WI38 (cell line): ENCODE results near the gene SPDYC.
"Not testable (repeated sequence)": the region's sequence is repeated elsewhere in the genome, so short reads cannot be mapped to it uniquely, and the experiment has no call there.

Source experiments
- H3K4me3 ChIP-seq: 2 replicates; pipeline ENCODE4 v1.5.1; 2011; ENCODE audit warnings: low read depth, mild to moderate bottlenecking, control low read depth, low read length
- TF ChIP-seq, protein P1 (sequence below): IDR thresholded peaks from 2 replicates; pipeline ENCODE4 v1.5.1; 2012; ENCODE audit warnings: low read depth, mild to moderate bottlenecking, control low read depth, low read length

The SPDYC gene

DNA sequence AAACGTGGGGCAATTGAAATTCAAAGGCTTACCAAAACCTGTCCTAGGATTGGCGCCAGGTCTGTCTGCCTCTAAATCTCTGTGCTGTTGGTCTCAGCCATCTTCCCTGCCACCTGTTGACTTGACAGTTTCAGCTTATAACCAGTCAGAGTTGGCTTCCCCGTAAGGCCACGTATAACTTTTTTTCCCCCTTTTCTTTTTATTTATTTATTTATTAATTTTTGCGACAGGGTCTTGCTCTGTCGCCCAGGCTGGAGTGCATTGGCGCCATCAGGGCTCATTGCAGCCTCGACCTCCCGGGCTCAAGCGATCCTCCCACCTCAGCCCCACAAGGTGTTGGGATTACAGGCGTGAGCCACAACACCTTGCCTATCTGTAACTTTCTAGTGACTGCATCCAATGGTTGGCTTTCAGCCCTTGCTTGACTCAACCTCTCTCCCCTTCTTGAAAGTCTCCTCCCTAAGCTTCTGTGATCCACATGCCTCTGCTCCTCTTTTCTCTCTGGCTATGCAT lies 34.3 kb upstream of the SPDYC start:
- peak overlapping the region; percentile 97 for H3K4me3 ChIP-seq
- TF ChIP-seq, protein P1, sequence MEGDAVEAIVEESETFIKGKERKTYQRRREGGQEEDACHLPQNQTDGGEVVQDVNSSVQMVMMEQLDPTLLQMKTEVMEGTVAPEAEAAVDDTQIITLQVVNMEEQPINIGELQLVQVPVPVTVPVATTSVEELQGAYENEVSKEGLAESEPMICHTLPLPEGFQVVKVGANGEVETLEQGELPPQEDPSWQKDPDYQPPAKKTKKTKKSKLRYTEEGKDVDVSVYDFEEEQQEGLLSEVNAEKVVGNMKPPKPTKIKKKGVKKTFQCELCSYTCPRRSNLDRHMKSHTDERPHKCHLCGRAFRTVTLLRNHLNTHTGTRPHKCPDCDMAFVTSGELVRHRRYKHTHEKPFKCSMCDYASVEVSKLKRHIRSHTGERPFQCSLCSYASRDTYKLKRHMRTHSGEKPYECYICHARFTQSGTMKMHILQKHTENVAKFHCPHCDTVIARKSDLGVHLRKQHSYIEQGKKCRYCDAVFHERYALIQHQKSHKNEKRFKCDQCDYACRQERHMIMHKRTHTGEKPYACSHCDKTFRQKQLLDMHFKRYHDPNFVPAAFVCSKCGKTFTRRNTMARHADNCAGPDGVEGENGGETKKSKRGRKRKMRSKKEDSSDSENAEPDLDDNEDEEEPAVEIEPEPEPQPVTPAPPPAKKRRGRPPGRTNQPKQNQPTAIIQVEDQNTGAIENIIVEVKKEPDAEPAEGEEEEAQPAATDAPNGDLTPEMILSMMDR, result no peak

DNA sequence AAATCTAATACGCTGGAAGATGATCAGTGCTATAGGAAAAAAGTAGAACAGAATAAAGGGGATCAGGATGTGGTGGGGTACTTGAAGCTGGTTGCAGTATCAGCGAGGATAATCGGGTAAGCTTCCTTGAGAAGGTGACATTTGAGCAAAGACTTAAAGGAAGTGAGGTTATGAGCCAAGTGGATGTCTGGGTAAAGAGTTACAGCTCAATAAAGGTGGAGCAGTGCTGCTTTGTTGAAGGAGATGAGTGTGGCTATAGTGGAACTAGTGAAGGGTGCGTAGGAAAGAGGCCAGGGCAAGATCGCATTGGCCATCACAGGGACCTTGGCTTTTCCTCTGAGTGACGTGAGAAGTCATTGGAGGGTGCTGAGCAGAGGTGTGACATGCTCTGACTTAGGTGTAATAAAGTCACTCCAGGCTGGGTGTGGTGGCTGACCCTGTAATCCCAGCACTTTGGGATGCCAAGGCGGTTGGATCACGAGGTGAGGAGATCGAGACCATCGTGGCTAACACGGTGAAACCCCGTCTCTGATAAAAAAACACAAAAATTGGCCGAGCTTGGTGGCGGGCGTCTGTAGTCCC lies 33.4 kb upstream of the SPDYC start:
- TF ChIP-seq, protein P1, result no peak
- H3K4me3 ChIP-seq, result no peak overlapping the region

DNA sequence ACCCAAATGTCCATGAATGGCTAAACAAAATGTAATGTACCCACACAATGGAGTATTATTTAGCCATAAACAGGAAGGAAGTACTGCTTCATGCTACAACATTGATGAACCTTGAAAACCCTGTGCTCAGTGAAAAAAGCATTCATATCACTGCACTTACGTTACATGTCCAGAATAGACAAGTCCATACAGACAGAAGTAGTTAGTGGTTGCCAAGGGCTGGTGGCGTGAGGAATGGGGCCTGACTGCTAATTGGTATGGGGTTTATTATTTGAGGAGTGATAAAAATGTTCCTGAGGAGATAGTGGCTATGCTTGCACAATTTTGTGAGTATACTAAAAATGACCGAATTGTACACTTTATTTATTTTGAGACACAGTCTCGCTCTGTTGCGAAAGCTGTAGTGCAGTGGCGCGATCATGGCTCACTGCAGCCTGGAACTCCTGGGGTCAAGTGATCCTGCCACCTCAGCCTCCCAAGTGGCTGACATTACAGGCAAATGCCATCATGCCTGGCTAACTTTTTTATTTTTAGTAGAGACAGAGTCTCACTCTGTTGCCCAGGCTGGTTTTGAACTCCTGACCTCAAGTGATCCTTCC lies 28.0 kb upstream of the SPDYC start:
- TF ChIP-seq, protein P1, result no peak
- H3K4me3 ChIP-seq, result no peak overlapping the region

DNA sequence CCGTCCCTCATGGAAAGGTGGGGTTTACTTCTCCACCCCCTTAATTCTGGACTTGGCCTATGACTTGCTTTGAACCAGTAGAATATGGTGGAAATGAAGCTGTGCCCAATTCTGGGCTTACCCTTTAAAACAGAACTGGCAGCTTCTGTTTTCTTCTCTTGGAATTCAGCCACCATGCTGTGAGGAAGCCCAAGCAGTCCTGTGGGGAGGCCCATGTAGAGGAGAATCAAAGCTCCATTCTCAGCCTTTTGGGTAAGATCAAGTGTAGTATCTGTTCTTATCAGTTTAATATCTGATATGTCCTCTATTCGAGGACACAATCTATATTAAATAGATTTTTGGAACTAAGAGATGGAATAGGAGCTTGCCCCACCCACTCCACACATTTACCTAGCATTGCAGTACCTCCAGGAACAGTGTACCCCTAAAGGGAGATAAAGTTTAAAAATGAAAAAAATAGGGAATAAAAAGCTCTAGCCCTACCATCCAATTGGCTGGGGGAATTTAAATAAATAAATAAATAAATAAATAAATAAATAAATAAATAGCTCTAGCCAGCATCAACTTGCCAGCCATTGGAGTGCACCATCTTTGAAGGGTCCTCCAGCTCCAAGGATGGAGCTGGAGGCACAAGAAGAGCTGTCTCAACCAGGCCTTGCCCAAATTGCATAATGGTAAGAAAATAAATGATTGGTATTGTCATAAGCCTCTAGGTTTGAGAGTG lies 22.5 kb upstream of the SPDYC start:
- TF ChIP-seq, protein P1, result no peak
- no peak overlapping the region for H3K4me3 ChIP-seq

DNA sequence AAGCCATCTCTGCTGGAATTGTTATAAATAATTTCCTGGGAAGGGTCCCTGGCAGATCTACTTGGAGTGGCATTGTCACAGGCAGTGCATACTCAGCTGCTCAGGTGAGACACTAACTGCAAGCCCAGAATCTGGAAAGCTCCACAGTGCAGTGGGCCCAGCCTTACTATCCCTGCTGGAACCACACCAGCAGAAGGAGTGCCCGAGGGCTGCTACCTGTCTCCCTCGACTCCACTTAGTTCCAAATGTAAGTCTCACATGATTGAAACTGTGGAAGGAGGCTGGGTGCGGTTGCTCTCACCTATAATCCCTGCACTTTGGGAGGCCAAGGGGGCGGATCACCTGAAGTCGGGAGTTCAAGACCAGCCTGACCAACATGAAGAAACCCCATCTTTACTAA lies 21.4 kb upstream of the SPDYC start:
- TF ChIP-seq, protein P1, result no peak
- H3K4me3 ChIP-seq, result no peak overlapping the region

DNA sequence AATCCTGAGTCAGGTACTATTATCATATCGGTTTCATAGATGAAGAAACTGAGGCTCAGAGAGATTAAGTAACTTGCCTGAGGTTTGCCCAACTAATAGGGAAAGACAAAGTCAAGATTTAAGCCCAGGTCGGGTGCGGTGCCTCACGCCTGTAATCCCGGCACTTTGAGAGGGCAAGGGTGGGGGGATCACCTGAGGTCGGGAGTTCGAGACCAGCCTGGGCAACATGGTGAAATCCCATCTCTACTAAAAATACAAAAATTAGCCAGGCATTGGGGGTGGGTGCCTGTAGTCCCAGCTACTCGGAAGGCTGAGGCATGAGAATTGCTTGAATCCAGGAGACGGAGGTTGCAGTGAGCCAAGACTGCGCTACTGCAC lies 19.9 kb upstream of the SPDYC start:
- H3K4me3 ChIP-seq, result not testable (repeated sequence)

DNA sequence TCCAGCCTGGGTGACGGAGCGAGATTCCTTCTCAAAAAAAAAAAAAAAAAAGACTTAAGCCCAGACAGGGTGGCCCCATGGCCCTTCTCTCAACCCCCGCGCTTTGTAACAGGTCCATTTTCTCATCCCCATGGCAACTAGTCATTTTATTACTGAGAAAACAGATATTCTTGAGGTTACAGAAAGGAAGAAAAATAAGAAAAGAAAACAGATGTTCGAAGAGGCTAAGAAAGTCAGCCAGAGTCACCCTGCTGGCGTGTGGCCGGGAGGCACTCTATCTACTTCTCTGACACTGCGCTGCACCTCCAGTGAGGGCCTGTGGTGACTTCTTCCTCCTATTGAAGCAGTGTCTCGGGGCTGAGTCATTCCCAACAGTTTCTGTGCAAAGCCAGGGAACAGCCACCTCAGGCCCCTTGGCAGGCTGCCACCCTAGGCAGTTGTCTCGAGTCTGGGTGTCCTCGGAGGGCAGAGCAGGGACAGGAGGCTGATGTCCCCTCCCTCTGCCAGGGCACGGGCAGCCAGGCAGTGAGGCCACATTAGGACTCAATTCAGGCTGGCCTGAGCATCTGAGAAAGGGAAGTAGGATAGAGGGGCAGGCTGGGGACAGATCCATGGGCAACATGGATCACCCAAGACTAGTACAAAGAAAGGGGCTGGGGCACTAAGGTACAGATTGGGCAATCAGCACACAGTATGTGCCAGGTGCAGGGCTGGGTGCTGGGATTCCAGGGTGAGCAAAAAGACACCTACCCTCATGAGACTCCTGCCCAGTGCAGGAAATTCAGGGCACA lies 19.3 kb upstream of the SPDYC start:
- TF ChIP-seq, protein P1, result no peak
- H3K4me3 ChIP-seq, result no peak overlapping the region
